HG02678 (cell line): ENCODE results near the gene STPG3.

ENCODE experiments used
- ATAC-seq: cut with Tn5 transposase; IDR thresholded peaks from one replicate; pipeline ENCODE4 v1.9.1; 2021; ENCODE audit warnings: mild to moderate bottlenecking, moderate library complexity; ENCODE audit not compliant: unreplicated experiment

STPG3 gene

GRCh38 chr9:137221506-137222111, 29.5 kb upstream of the STPG3 start:
- ATAC-seq = no peak

- ATAC-seq = peak; percentile 3
Observed at GRCh38 chr9:137222190-137223077, 28.7 kb upstream of the STPG3 start, which contains the start of gene RNF208. TSS of gene RNF208 (minus strand) at chr9:137222240. CDS start at chr9:137221212, 1,028 bp downstream.

GRCh38 chr9:137223078-137223970, 27.8 kb upstream of the STPG3 start:
- ATAC-seq = peak; percentile 69

GRCh38 chr9:137224830-137225694, 26.0 kb upstream of the STPG3 start, which contains the start of gene CYSRT1:
TSS of gene CYSRT1 (plus strand) at chr9:137225174. CDS start at chr9:137225622, 448 bp downstream.
- ATAC-seq = no peak

- ATAC-seq = no peak
Observed at GRCh38 chr9:137225699-137226331, 25.3 kb upstream of the STPG3 start.

- no peak for ATAC-seq
Observed at GRCh38 chr9:137226338-137227053, 24.6 kb upstream of the STPG3 start.

- ATAC-seq = no peak
Observed at GRCh38 chr9:137227054-137227852, 23.8 kb upstream of the STPG3 start, which contains the start of gene RNF224. TSS of gene RNF224 (plus strand) at chr9:137227502. CDS start at chr9:137228336, 834 bp downstream.

GRCh38 chr9:137227853-137228505, 23.1 kb upstream of the STPG3 start:
- no peak for ATAC-seq

- no peak for ATAC-seq
Observed at GRCh38 chr9:137228506-137228967, 22.5 kb upstream of the STPG3 start.

- ATAC-seq = no peak
Observed at GRCh38 chr9:137228968-137229896, 21.9 kb upstream of the STPG3 start.

GRCh38 chr9:137229903-137230704, 21.0 kb upstream of the STPG3 start:
- ATAC-seq = no peak

- no peak for ATAC-seq
Observed at GRCh38 chr9:137230705-137231371, 20.2 kb upstream of the STPG3 start, which contains the start of gene SLC34A3. TSS of gene SLC34A3 (plus strand) at chr9:137230901. CDS start at chr9:137231703, 802 bp downstream.

GRCh38 chr9:137231372-137232039, 19.6 kb upstream of the STPG3 start:
- no peak for ATAC-seq

GRCh38 chr9:137232101-137232500, 19.0 kb upstream of the STPG3 start:
- no peak for ATAC-seq
